ENCODE data around the gene ZNF786. TPM values are rescaled to one million over a fixed set of nuclear protein-coding genes. Genes with fewer than 3 reads are reported as not detected.
A peak's percentile ranks its signal among the peaks of the same experiment; 100 is the strongest.

The ZNF786 gene
- total RNA-seq, 1 donor = 6.5 TPM

DNA sequence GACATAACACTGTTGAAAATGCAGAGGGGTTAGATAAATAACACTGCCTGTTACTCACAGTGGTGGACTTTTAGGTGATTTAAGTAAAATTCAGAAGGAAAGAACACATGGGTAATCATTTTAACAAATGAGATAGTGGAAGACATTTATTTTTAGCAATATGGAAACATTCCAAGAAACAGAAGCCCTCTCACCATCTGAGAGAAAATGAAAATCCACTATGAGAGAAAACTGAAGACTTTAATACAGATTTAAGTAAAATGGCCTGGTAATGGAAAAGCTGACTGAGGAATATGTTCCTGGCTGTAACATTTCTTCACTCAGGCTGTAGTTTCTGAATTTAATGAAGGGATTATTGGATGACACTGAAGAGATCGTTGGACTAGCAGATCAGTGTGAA, 12.1 kb upstream of the ZNF786 start:
- Histone ChIP-seq H4K20me1 (ENCODE audit: insufficient read depth, low read length) (no peaks in the 10 kb centered on the region), H3K79me2 (ENCODE audit: insufficient read depth, low read length) (no peaks in the 10 kb centered on the region), H3K36me3 (ENCODE audit: insufficient read depth, low read length) (no peaks in the 10 kb centered on the region), H3K4me3 (ENCODE audit: insufficient read depth, low read length) (no peak overlapping the region), H3K27me3 (ENCODE audit: insufficient read depth, low read length) (no peaks in the 10 kb centered on the region), H3K9me3 (ENCODE audit: low read depth, low read length) (no peaks in the 10 kb centered on the region), H2AFZ (ENCODE audit: low read length) (no peak overlapping the region), H3K4me1 (ENCODE audit: insufficient read depth, low read length) (no peaks in the 10 kb centered on the region), H3K4me2 (ENCODE audit: insufficient read depth, low read length) (no peak overlapping the region), H3K27ac (ENCODE audit: low read depth, low read length) (no peak overlapping the region)
- no peak for DNase-seq (ENCODE audit: insufficient read length, low spot score, missing footprints)
- no peak for TF ChIP-seq CTCF (IDR thresholded peaks at IDR 0.05; ENCODE audit: extremely low read depth, low read depth, low read length)

GRCh38 chr7:149100821-149101220, 10.3 kb upstream of the ZNF786 start:
- no peak for DNase-seq (ENCODE audit: insufficient read length, low spot score, missing footprints)
- Histone ChIP-seq H3K79me2 (ENCODE audit: insufficient read depth, low read length) (no peaks in the 10 kb centered on the region), H3K4me3 (ENCODE audit: insufficient read depth, low read length) (no peak overlapping the region), H3K27ac (ENCODE audit: low read depth, low read length) (no peak overlapping the region), H2AFZ (ENCODE audit: low read length) (no peak overlapping the region), H3K9me3 (ENCODE audit: low read depth, low read length) (no peaks in the 10 kb centered on the region), H3K36me3 (ENCODE audit: insufficient read depth, low read length) (no peaks in the 10 kb centered on the region), H4K20me1 (ENCODE audit: insufficient read depth, low read length) (no peaks in the 10 kb centered on the region), H3K4me1 (ENCODE audit: insufficient read depth, low read length) (no peaks in the 10 kb centered on the region), H3K4me2 (ENCODE audit: insufficient read depth, low read length) (no peak overlapping the region), H3K27me3 (ENCODE audit: insufficient read depth, low read length) (no peaks in the 10 kb centered on the region)
- no peak for TF ChIP-seq CTCF (IDR thresholded peaks at IDR 0.05; ENCODE audit: extremely low read depth, low read depth, low read length)

DNA sequence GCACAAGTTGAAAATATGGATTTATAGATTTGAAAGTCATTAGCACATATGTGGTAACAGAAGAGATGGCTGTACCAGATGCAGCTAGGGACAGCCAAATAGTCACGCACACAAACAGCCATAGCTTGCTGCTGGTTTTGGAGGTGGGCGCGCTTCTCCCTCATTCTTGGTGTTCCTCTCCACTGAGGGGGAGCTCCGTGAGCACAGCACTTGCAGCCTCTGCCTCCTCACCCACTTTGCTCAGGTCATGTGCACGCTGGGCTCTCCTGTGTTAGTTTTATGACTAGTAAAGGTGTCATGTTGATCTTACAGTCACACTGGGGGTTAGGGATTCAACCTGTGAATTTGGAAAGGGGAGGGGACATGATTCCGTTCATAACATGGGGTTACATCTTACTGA, 8.5 kb upstream of the ZNF786 start:
- TF ChIP-seq CTCF (IDR thresholded peaks at IDR 0.05; ENCODE audit: extremely low read depth, low read depth, low read length) = no peak
- Histone ChIP-seq H2AFZ (ENCODE audit: low read length) (no peak overlapping the region), H3K4me2 (ENCODE audit: insufficient read depth, low read length) (no peak overlapping the region), H3K9me3 (ENCODE audit: low read depth, low read length) (no peaks in the 10 kb centered on the region), H3K27me3 (ENCODE audit: insufficient read depth, low read length) (no peaks in the 10 kb centered on the region), H3K79me2 (ENCODE audit: insufficient read depth, low read length) (no peaks in the 10 kb centered on the region), H3K27ac (ENCODE audit: low read depth, low read length) (no peak overlapping the region), H3K4me3 (ENCODE audit: insufficient read depth, low read length) (no peak overlapping the region), H3K4me1 (ENCODE audit: insufficient read depth, low read length) (no peaks in the 10 kb centered on the region), H4K20me1 (ENCODE audit: insufficient read depth, low read length) (no peaks in the 10 kb centered on the region), H3K36me3 (ENCODE audit: insufficient read depth, low read length) (no peaks in the 10 kb centered on the region)
- DNase-seq (ENCODE audit: insufficient read length, low spot score, missing footprints) = no peak

DNA sequence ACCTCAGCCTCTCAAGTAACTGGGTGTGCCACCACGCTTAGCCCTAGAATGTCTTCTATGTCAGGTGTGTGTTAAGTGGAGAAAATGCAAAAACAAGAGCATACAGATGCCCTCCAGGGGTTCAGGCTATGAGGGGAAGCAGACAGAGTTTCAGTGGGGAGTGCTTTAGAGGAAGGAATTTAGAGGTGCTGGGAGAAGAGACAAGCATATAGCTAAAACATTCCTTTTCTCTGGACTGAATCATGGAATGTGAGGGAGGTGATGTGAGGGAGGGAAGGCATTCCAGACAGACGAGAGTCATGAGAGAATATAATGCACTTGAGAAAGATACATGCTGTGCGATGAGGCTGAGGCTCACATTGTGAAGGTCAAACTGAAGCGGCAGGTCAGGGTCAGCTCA, 6.6 kb upstream of the ZNF786 start:
- no peak overlapping the region for H3K27ac ChIP-seq (ENCODE audit: low read depth, low read length)
- no peak for TF ChIP-seq CTCF (IDR thresholded peaks at IDR 0.05; ENCODE audit: extremely low read depth, low read depth, low read length)
- H3K4me2 ChIP-seq (ENCODE audit: insufficient read depth, low read length) = no peak overlapping the region
- no peaks in the 10 kb centered on the region for H3K27me3 ChIP-seq (ENCODE audit: insufficient read depth, low read length)
- no peaks in the 10 kb centered on the region for H3K4me1 ChIP-seq (ENCODE audit: insufficient read depth, low read length)
- H3K36me3 ChIP-seq (ENCODE audit: insufficient read depth, low read length) = no peaks in the 10 kb centered on the region
- no peak overlapping the region for H2AFZ ChIP-seq (ENCODE audit: low read length)
- H3K79me2 ChIP-seq (ENCODE audit: insufficient read depth, low read length) = no peaks in the 10 kb centered on the region
- H3K4me3 ChIP-seq (ENCODE audit: insufficient read depth, low read length) = no peak overlapping the region
- peak; percentile 42 for DNase-seq (ENCODE audit: insufficient read length, low spot score, missing footprints)
- H4K20me1 ChIP-seq (ENCODE audit: insufficient read depth, low read length) = no peaks in the 10 kb centered on the region
- H3K9me3 ChIP-seq (ENCODE audit: low read depth, low read length) = no peaks in the 10 kb centered on the region
